K562 (cell line): ENCODE data around the gene PTPRM. TPM values are rescaled to one million over a fixed set of nuclear protein-coding genes. Genes with fewer than 3 reads are reported as not detected.

ENCODE experiments used
- ATAC-seq: fragments of 200-7000 bp; cut with Tn5 transposase; 3 replicates; pipeline ENCODE4 v1.9.1; 2020; ENCODE audit warnings: moderate library complexity
- BruUV-seq: library from RNA; stranded (reverse); fragments of 400-500 nt; replicated peaks from 2 replicates; lab custom pipeline; 2021; lab: Mats Ljungman, UMichigan
- CTCF ChIA-PET: fragments of 300-600 bp; formaldehyde crosslinking; extraction: SDS; loops from one replicate; lab custom pipeline; 2021; ENCODE audit warnings: low intra/inter-chr PET ratio; lab: Yijun Ruan, JAX
- POLR2A ChIA-PET: fragments of 300-600, 350-650 bp; sonication (Branson Sonifier 250); formaldehyde crosslinking; extraction: SDS; loops from one replicate; lab custom pipeline; 2021; ENCODE audit warnings: antibody characterized with exemption, inconsistent platforms; lab: Yijun Ruan, JAX
- DNase-seq, 4 experiments: peaks; one replicate each; pipeline versions ENCODE4 v3.0.0 to v3.0.0-alpha.2; 2011 to 2018; ENCODE audit warnings: low spot score in 3 of 4, mixed read lengths in 3 of 4; ENCODE audit errors: extremely low read depth in 1 of 4
- FAIRE-seq: peaks from 2 replicates; lab custom pipeline; 2011; peaks lifted over from hg19 to GRCh38; lab: Jason Lieb, UNC
- H2AFZ ChIP-seq: 2 replicates; pipeline ENCODE4 v1.6.0; 2011; ENCODE audit warnings: low read depth, low read length, control low read depth, inconsistent platforms
- H3K27ac ChIP-seq: fragments of 200-600 bp; 3 replicates; pipeline ENCODE4 v1.8.0; 2011; ENCODE audit warnings: low read depth, mild to moderate bottlenecking, control low read depth, inconsistent platforms, low read length, moderate library complexity, mixed read lengths; ENCODE audit errors: extremely low read depth
- H3K27me3 ChIP-seq, 2 experiments: fragments of 300-600 bp in 1 of 2; 2 replicates in 1 of 2; 3 replicates in 1 of 2; pipeline versions ENCODE4 v1.6.0 to v1.8.0; 2011; ENCODE audit warnings: inconsistent platforms in 2 of 2, low read length in 2 of 2, mild to moderate bottlenecking in 1 of 2, mixed read lengths in 1 of 2, moderate library complexity in 1 of 2; ENCODE audit not compliant: control insufficient read depth in 2 of 2, insufficient read depth in 2 of 2
- H3K36me3 ChIP-seq: fragments of 300-600 bp; 3 replicates; pipeline ENCODE4 v1.8.0; 2011; ENCODE audit warnings: mild to moderate bottlenecking, low read length, inconsistent platforms; ENCODE audit not compliant: control insufficient read depth, insufficient read depth
- H3K4me1 ChIP-seq, 2 experiments: fragments of 200-600 bp in 1 of 2; replicated peaks in 1 of 2; 2 replicates in 1 of 2; 3 replicates in 1 of 2; pipeline versions ENCODE4 v1.5.1 to v1.8.0; 2011; ENCODE audit warnings: inconsistent platforms in 2 of 2, low read length in 2 of 2, mild to moderate bottlenecking in 1 of 2, mixed read lengths in 1 of 2, moderate library complexity in 1 of 2; ENCODE audit not compliant: control insufficient read depth in 2 of 2, insufficient read depth in 2 of 2
- H3K4me2 ChIP-seq: 2 replicates; pipeline ENCODE4 v1.6.1; 2011; ENCODE audit warnings: low read length, control low read depth, inconsistent platforms, mixed read lengths; ENCODE audit not compliant: insufficient read depth
- H3K4me3 ChIP-seq: fragments of 200-600 bp; sonication (generic), shearing (Covaris generic); 2 replicates; pipeline ENCODE4 v1.5.1; 2016; ENCODE audit warnings: control low read depth, inconsistent platforms
- H3K79me2 ChIP-seq: fragments of 200-600 bp; 3 replicates; pipeline ENCODE4 v1.8.0; 2011; ENCODE audit warnings: low read length, inconsistent platforms; ENCODE audit not compliant: control insufficient read depth, insufficient read depth
- H3K9ac ChIP-seq, 2 experiments: 2 replicates each; pipeline versions ENCODE4 v1.6.0 to v1.6.1; 2011; ENCODE audit warnings: low read depth in 2 of 2, low read length in 2 of 2, control low read depth in 1 of 2, inconsistent platforms in 1 of 2, mild to moderate bottlenecking in 1 of 2, mixed read lengths in 1 of 2; ENCODE audit not compliant: insufficient read depth in 1 of 2
- H3K9me1 ChIP-seq: one replicate; pipeline ENCODE4 v1.6.0; 2011; ENCODE audit warnings: inconsistent platforms, mild to moderate bottlenecking, low read length, moderate library complexity; ENCODE audit not compliant: control insufficient read depth, insufficient read depth
- H3K9me3 ChIP-seq: replicated peaks from 2 replicates; pipeline ENCODE4 v1.5.1; 2011; ENCODE audit warnings: low read depth, low read length, inconsistent platforms; ENCODE audit not compliant: control insufficient read depth, insufficient read depth
- H4K20me1 ChIP-seq: replicated peaks from 2 replicates; pipeline ENCODE4 v1.6.1; 2011; ENCODE audit warnings: low read length, inconsistent platforms, mixed read lengths; ENCODE audit not compliant: control insufficient read depth, insufficient read depth
- BCLAF1 ChIP-seq, 2 experiments: fragments of 450-650 bp in 1 of 2; IDR thresholded peaks; 2 replicates each; pipeline ENCODE4 v1.6.1; 2011 to 2017; ENCODE audit warnings: low read depth in 2 of 2, antibody characterized with exemption in 1 of 2, borderline replicate concordance in 1 of 2, low read length in 1 of 2, mild to moderate bottlenecking in 1 of 2, mixed read lengths in 1 of 2; ENCODE audit not compliant: control insufficient read depth in 1 of 2
- ETV5 ChIP-seq: sonication (generic); formaldehyde crosslinking; IDR thresholded peaks from 2 replicates; pipeline ENCODE4 v1.4.0; 2020; ENCODE audit warnings: low read depth, mild to moderate bottlenecking, missing genetic modification reagents
- PML ChIP-seq: IDR thresholded peaks from 2 replicates; pipeline ENCODE4 v1.6.1; 2012; ENCODE audit warnings: low read length, inconsistent platforms
- PTRF ChIP-seq: fragments of 450-650 bp; IDR thresholded peaks from 2 replicates; pipeline ENCODE4 v1.6.1; 2016; ENCODE audit warnings: mild to moderate bottlenecking, missing genetic modification characterization, missing compliant biosample characterization
- TAF7 ChIP-seq: fragments of 450-650 bp; IDR thresholded peaks from 2 replicates; pipeline ENCODE4 v1.6.1; 2016; ENCODE audit warnings: missing genetic modification characterization, missing compliant biosample characterization
- ZC3H11A ChIP-seq: IDR thresholded peaks from 2 replicates; pipeline ENCODE4 v1.6.1; 2012; ENCODE audit warnings: low read depth, low read length, improper control_type of control experiment
- ZNF217 ChIP-seq: sonication (generic); formaldehyde crosslinking; IDR thresholded peaks from 2 replicates; pipeline ENCODE4 v1.8.0; 2022; ENCODE audit warnings: mild to moderate bottlenecking, missing genetic modification reagents
- ZNF324 ChIP-seq: fragments of 250-450 bp; sonication (Bioruptor Pico); IDR thresholded peaks from 2 replicates; pipeline ENCODE4 v1.4.0; 2020; ENCODE audit warnings: mild to moderate bottlenecking
- WGBS: fragments of 100-300 bp; shearing (Covaris generic); methylation state at CpG from one replicate; pipeline ENCODE4 v1.1.6; 2016; ENCODE audit warnings: low coverage, mixed read lengths; ENCODE audit not compliant: insufficient coverage; ENCODE audit errors: missing lambda C conversion rate; 5-methylcytosine and 5-hydroxymethylcytosine counted together
- in situ Hi-C: fragments of 300-500 bp; cut with MboI; formaldehyde crosslinking; loops from 4 replicates; pipeline ENCODE4 v1.15.0; 2018; ENCODE audit warnings: inconsistent platforms, mixed read lengths
- intact Hi-C: fragments of 100-400 bp; cut with micrococcal nuclease; formaldehyde crosslinking; loops from 2 replicates; pipeline ENCODE4 v1.14.2; 2022
- polyA plus RNA-seq, 8 experiments: library from polyadenylated mRNA; depleted of rRNA in 4 of 8; stranded (reverse) in 5 of 8; unstranded in 3 of 8; fragments of >200 nt; fragmentation: Nextera tagmentation in 2 of 8; fragmentation: Illumina TruSeq in 1 of 8; extraction: Ambion mirVana in 2 of 8; extraction: Trizol in 1 of 8; gene quantifications; 2 replicates each; pipeline versions ENCODE4 v1.2.1 to v1.2.3, GENCODE V29; 2011 to 2014; ENCODE audit warnings: inconsistent platforms in 1 of 8, missing spikeins in 1 of 8
- total RNA-seq, 7 experiments: library from RNA; depleted of rRNA in 6 of 7; stranded (reverse); fragments of >200 nt in 6 of 7; fragmentation: Illumina TruSeq in 2 of 7; extraction: Trizol in 2 of 7; gene quantifications; 2 replicates each; pipeline versions ENCODE4 v1.2.1 to v1.2.3, GENCODE V29; 2011 to 2021; ENCODE audit warnings: low replicate concordance in 1 of 7

PTPRM gene
- total and polyA plus RNA-seq, 9 of the 15 experiments (the other 6 are each of a cell fraction or from before 2014, with no cell fraction given), result 0.03 to 0.16 (median 0.08) TPM; not detected in 3

DNA sequence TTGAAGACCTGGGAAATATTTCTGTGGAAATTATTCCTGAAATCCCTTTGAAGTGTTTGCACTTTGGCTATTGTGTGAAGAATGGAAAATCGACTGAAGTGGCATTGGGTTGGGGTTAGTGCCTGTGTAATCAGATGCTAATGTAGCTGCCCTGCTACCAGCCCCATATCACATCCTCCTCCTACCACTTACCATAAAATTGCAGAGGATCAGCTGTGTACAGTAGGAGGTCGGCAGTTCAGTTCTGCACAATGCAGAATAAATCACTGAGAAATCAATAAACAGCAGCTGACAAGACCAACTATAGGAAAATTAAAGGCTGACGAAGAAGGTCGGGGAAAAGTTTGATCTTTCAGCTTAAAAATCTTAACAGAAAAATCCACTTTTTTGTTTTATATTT lies 440.9 kb downstream of the PTPRM start:
- DNase-seq (no peak), FAIRE-seq (no peak), ATAC-seq (no peak)
- H3K9ac ChIP-seq, result no peak overlapping the region
- ChIA-PET POLR2A (interaction anchor here (1.3 kb wide), 1 partner anchor 12 kb away, joined by 3 read pairs; no protein-coding TSS in a partner anchor), CTCF (no interaction called here)
- no peaks in the 10 kb centered on the region for H4K20me1 ChIP-seq
- H2AFZ ChIP-seq, result no peak overlapping the region
- no peaks in the 10 kb centered on the region for H3K79me2 ChIP-seq
- no peak overlapping the region for H3K4me3 ChIP-seq
- no peaks in the 10 kb centered on the region for H3K27me3 ChIP-seq
- intact Hi-C loops, result no loop called here
- H3K4me2 ChIP-seq, result no peak overlapping the region
- no peaks in the 10 kb centered on the region for H3K4me1 ChIP-seq
- 0% methylated on average over 4 of the region's 4 CpGs for WGBS
- H3K9me1 ChIP-seq, result no peaks in the 10 kb centered on the region
- BruUV-seq, result no TSS peak
- TF ChIP-seq ZNF217 (no peak), PML (no peak), ETV5 (CRISPR knock-in tag) (no peak), TAF7 (no peak), PTRF (no peak), ZC3H11A (no peak), ZNF324 (CRISPR knock-in tag) (no peak), BCLAF1 (IDR thresholded peaks at IDR 0.05; ENCODE audit: borderline replicate concordance in 1 of 2, control insufficient read depth in 1 of 2, low read depth in 2 of 2, low read length in 1 of 2) (no peak)
- H3K27ac ChIP-seq, result no peak overlapping the region
- H3K9me3 ChIP-seq, result no peaks in the 10 kb centered on the region
- in situ Hi-C loops, result no loop called here
- no peaks in the 10 kb centered on the region for H3K36me3 ChIP-seq
